GM12878 (cell line): ENCODE measurements around the gene TBC1D2B. TPM values are rescaled to one million over a fixed set of nuclear protein-coding genes. Genes with fewer than 3 reads are reported as not detected.

ENCODE experiments used
- ATAC-seq: fragments of 200-7000 bp; cut with Tn5 transposase; 3 replicates; pipeline ENCODE4 v1.9.1; 2020; ENCODE audit warnings: mild to moderate bottlenecking, moderate library complexity
- BruUV-seq: library from RNA; stranded (reverse); fragments of 400-500 nt; replicated peaks from 2 replicates; lab custom pipeline; 2021; lab: Mats Ljungman, UMichigan
- CTCF ChIA-PET: fragments of 300-600 bp; sonication (Branson Sonifier 250); formaldehyde crosslinking; extraction: SDS; loops from one replicate; lab custom pipeline; 2021; ENCODE audit warnings: inconsistent platforms; lab: Yijun Ruan, JAX
- POLR2A ChIA-PET: fragments of 350-600 bp; formaldehyde crosslinking; extraction: SDS; loops from one replicate; lab custom pipeline; 2021; ENCODE audit warnings: inconsistent platforms; lab: Charles Lee
- RAD21 ChIA-PET: fragments of 300-600 bp; sonication (Branson Sonifier 250); formaldehyde crosslinking; loops from one replicate; lab custom pipeline; 2023; ENCODE audit warnings: antibody characterized with exemption; ENCODE audit not compliant: unreplicated experiment; lab: Charles Lee
- SMC1A ChIA-PET: fragments of 300-600 bp; sonication (Branson Sonifier 250); formaldehyde crosslinking; loops from one replicate; lab custom pipeline; 2023; ENCODE audit not compliant: unreplicated experiment, uncharacterized antibody; lab: Charles Lee
- DNase-seq: peaks from one replicate; pipeline ENCODE4 v3.0.0-alpha.2; 2011; ENCODE audit warnings: low read depth, low spot score
- FAIRE-seq: peaks from 3 replicates; lab custom pipeline; 2011; peaks lifted over from hg19 to GRCh38; lab: Jason Lieb, UNC
- H2AFZ ChIP-seq: 2 replicates; pipeline ENCODE4 v1.6.0; 2011; ENCODE audit warnings: low read depth, low read length, control low read depth; ENCODE audit not compliant: control insufficient read depth
- H3K27ac ChIP-seq: 2 replicates; pipeline ENCODE4 v1.5.1; 2011; ENCODE audit warnings: control low read depth; ENCODE audit not compliant: control insufficient read depth, insufficient read depth
- H3K27me3 ChIP-seq, 2 experiments: replicated peaks in 1 of 2; 2 replicates each; pipeline versions ENCODE4 v1.6.0 to v1.6.1; 2011; ENCODE audit warnings: low read length in 1 of 2; ENCODE audit not compliant: control insufficient read depth in 2 of 2, insufficient read depth in 2 of 2
- H3K36me3 ChIP-seq, 2 experiments: 2 replicates each; pipeline ENCODE4 v1.5.1; 2011; ENCODE audit warnings: low read length in 1 of 2; ENCODE audit not compliant: control insufficient read depth in 2 of 2, insufficient read depth in 2 of 2
- H3K4me1 ChIP-seq: 2 replicates; pipeline ENCODE4 v1.6.1; 2011; ENCODE audit warnings: mild to moderate bottlenecking, low read length, moderate library complexity, mixed read lengths; ENCODE audit not compliant: control insufficient read depth, insufficient read depth
- H3K4me2 ChIP-seq: 2 replicates; pipeline ENCODE4 v1.6.0; 2011; ENCODE audit warnings: control low read depth; ENCODE audit not compliant: control insufficient read depth, insufficient read depth
- H3K4me3 ChIP-seq: fragments of 200-600 bp; sonication (generic); 2 replicates; pipeline ENCODE4 v1.5.1; 2016
- H3K79me2 ChIP-seq: 2 replicates; pipeline ENCODE4 v1.6.0; 2011; ENCODE audit warnings: low read length; ENCODE audit not compliant: control insufficient read depth, insufficient read depth
- H3K9ac ChIP-seq: 2 replicates; pipeline ENCODE4 v1.8.0; 2011; ENCODE audit warnings: low read length, control low read depth, mixed read lengths; ENCODE audit not compliant: control insufficient read depth, insufficient read depth
- H3K9me3 ChIP-seq: replicated peaks from 3 replicates; pipeline ENCODE4 v1.5.1; 2011; ENCODE audit warnings: mild to moderate bottlenecking, low read length; ENCODE audit not compliant: control insufficient read depth, insufficient read depth
- H4K20me1 ChIP-seq: 2 replicates; pipeline ENCODE4 v1.6.0; 2011; ENCODE audit not compliant: control insufficient read depth, insufficient read depth
- JUNB ChIP-seq: IDR thresholded peaks from 2 replicates; pipeline ENCODE4 v1.6.1; 2016; ENCODE audit warnings: antibody characterized with exemption, mild to moderate bottlenecking
- MYC ChIP-seq: IDR thresholded peaks from 2 replicates; pipeline ENCODE4 v1.6.1; 2011; ENCODE audit warnings: mild to moderate bottlenecking, low read length, moderate library complexity, inconsistent platforms; ENCODE audit not compliant: insufficient read depth, insufficient replicate concordance, insufficient read length, severe bottlenecking
- NFYA ChIP-seq: IDR thresholded peaks from 2 replicates; pipeline ENCODE4 v1.6.1; 2011; ENCODE audit warnings: low read depth, mild to moderate bottlenecking, low read length, improper control_type of control experiment, borderline replicate concordance
- NR2F1 ChIP-seq: fragments of 450-650 bp; conservative IDR thresholded peaks from 2 replicates; pipeline ENCODE4 v1.6.1; 2017; ENCODE audit warnings: mild to moderate bottlenecking
- NRF1 ChIP-seq: conservative IDR thresholded peaks from 2 replicates; pipeline ENCODE4 v1.6.1; 2011; ENCODE audit warnings: mild to moderate bottlenecking, low read depth, low read length, improper control_type of control experiment
- PAX8 ChIP-seq: fragments of 450-650 bp; IDR thresholded peaks from 2 replicates; pipeline ENCODE4 v1.6.1; 2017; ENCODE audit warnings: mild to moderate bottlenecking, moderate library complexity
- RAD51 ChIP-seq: fragments of 450-650 bp; IDR thresholded peaks from 2 replicates; pipeline ENCODE4 v1.6.1; 2016; ENCODE audit warnings: moderate library complexity, mild to moderate bottlenecking, inconsistent platforms
- RFX5 ChIP-seq: IDR thresholded peaks from 2 replicates; pipeline ENCODE4 v1.6.1; 2011; ENCODE audit warnings: low read depth, low read length, improper control_type of control experiment
- SRF ChIP-seq, 2 experiments: IDR thresholded peaks; 2 replicates each; pipeline ENCODE4 v1.6.1; 2011; ENCODE audit warnings: low read depth in 2 of 2, low read length in 2 of 2, mild to moderate bottlenecking in 1 of 2, moderate library complexity in 1 of 2
- TARDBP ChIP-seq: IDR thresholded peaks from 2 replicates; pipeline ENCODE4 v1.6.1; 2016; ENCODE audit warnings: borderline replicate concordance
- WGBS: methylation state at CpG from one replicate; pipeline ENCODE4 v1.1.6; 2016; ENCODE audit warnings: low lambda C conversion rate; ENCODE audit not compliant: insufficient replicate concordance, insufficient coverage; ENCODE audit errors: missing lambda C conversion rate; 5-methylcytosine and 5-hydroxymethylcytosine counted together
- in situ Hi-C: fragments of 300-500 bp; cut with MboI; formaldehyde crosslinking; loops from 9 replicates; pipeline ENCODE4 v1.14.3; 2018; ENCODE audit warnings: mixed read lengths
- intact Hi-C: fragments of 100-400 bp; cut with micrococcal nuclease; formaldehyde crosslinking; loops from one replicate; pipeline ENCODE4 v1.14.2; 2022; ENCODE audit not compliant: unreplicated experiment
- polyA plus RNA-seq, 11 experiments: library from polyadenylated mRNA; depleted of rRNA in 4 of 11; unstranded in 6 of 11; stranded (reverse) in 5 of 11; fragments of >200 nt; fragmentation: Nextera tagmentation in 4 of 11; fragmentation: Illumina TruSeq in 1 of 11; extraction: Ambion mirVana in 4 of 11; extraction: Trizol in 1 of 11; gene quantifications; 1 replicate in 1 of 11; 2 replicates in 10 of 11; pipeline versions ENCODE4 v1.2.1 to v1.2.3, GENCODE V29; 2011 to 2016; ENCODE audit warnings: inconsistent platforms in 2 of 11, missing spikeins in 2 of 11, low read depth in 1 of 11
- total RNA-seq, 4 experiments: library from RNA; depleted of rRNA in 3 of 4; stranded (reverse); fragments of >200 nt in 3 of 4; fragmentation: Illumina TruSeq in 1 of 4; extraction: Trizol in 1 of 4; gene quantifications; 2 replicates each; pipeline versions ENCODE4 v1.2.1 to v1.2.3, GENCODE V29; 2013 to 2021
- TF ChIP-seq, protein P1 (sequence below), 3 experiments: IDR thresholded peaks in 2 of 3; conservative IDR thresholded peaks in 1 of 3; 2 replicates each; pipeline ENCODE4 v1.5.1; 2011; ENCODE audit warnings: low read depth in 3 of 3, low read length in 3 of 3, mild to moderate bottlenecking in 3 of 3, control low read depth in 2 of 3, moderate library complexity in 2 of 3, inconsistent platforms in 1 of 3, mixed read lengths in 1 of 3; ENCODE audit not compliant: control insufficient read depth in 2 of 3, insufficient read depth in 1 of 3; ENCODE audit errors: extremely low read depth in 1 of 3
- TF ChIP-seq, protein P2 (sequence below): fragments of 450-650 bp; IDR thresholded peaks from 2 replicates; pipeline ENCODE4 v1.6.1; 2016; ENCODE audit warnings: mild to moderate bottlenecking, moderate library complexity, borderline replicate concordance
- TF ChIP-seq, protein P3 (sequence below): IDR thresholded peaks from 2 replicates; pipeline ENCODE4 v1.6.1; 2012; ENCODE audit warnings: low read depth, low read length, improper control_type of control experiment

Gene TBC1D2B
- total and polyA plus RNA-seq, 10 of the 15 experiments (the other 5 are each of a cell fraction or from before 2014, with no cell fraction given) = 1.3 to 53.4 (median 19.4) TPM

DNA sequence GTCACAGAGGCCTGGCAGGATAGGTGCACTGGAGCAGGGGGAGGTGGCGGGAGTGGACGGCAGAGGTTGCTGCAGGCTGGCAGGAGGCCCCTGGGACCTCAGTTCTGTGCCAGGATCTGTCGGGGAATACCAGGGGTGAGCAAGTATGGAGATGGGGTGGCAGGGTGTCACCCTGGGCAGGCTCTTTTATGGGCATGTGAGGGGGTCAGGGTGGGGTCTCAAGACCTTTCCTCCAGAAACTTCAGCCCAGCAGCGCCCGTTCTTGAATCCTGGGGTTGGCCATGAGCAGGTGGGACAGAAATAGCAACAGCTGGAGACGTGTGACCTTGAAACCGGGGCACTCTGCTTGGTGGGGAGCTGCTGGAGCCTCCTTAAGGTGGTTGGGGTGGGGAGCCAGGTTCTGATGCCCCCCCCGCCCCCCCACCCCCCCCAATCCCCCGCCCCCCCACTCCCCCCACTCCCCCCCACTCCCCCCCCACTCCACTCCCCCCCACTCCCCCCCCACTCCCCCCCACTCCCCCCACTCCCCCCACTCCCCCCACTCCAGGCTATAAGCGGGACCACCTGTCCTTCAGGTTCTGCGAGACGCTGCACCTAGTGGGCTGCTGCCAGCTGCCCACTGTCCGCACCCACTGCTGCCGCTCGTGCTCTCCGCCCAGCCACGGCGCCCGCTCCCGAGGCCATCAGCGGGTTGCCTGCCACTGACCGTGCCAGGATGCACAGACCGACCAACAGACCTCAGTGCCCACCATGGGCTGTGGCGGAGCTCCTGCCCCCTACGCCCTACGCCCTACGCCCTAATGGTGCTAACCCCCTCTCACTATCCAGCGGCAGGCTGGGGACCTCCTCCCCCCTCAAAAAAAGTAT is 84.9 kb downstream of the TBC1D2B start:
- intact Hi-C loops (no loop called here), in situ Hi-C loops (no loop called here)
- ChIA-PET POLR2A (no interaction called here), SMC1A (interaction anchor here (1.1 kb wide), 1 partner anchor 42 kb away, joined by 3 read pairs; no protein-coding TSS in a partner anchor), CTCF (interaction anchor here (1.7 to 2.0 kb wide), 2 partner anchors 33 to 116 kb away, joined by 8 read pairs; no protein-coding TSS in a partner anchor), RAD21 (no interaction called here)
- DNase-seq (peak; percentile 74), ATAC-seq (no peak), FAIRE-seq (no peak)
- Histone ChIP-seq H3K79me2 (no peaks in the 10 kb centered on the region), H3K27ac (no peak overlapping the region), H3K36me3 (no peaks in the 10 kb centered on the region; a peak in 2 of 4 replicates), H3K9me3 (no peaks in the 10 kb centered on the region), H4K20me1 (no peaks in the 10 kb centered on the region), H3K4me1 (peaks cover 27% of the 10 kb centered on the region), H3K4me3 (no peak overlapping the region), H3K27me3 (no peaks in the 10 kb centered on the region), H3K9ac (no peak overlapping the region), H3K4me2 (no peak overlapping the region), H2AFZ (no peak overlapping the region)
- WGBS = 91% methylated on average over 24 of the region's 28 CpGs
- BruUV-seq = no TSS peak
- no peak for TF ChIP-seq NRF1
- TF ChIP-seq, protein P1, sequence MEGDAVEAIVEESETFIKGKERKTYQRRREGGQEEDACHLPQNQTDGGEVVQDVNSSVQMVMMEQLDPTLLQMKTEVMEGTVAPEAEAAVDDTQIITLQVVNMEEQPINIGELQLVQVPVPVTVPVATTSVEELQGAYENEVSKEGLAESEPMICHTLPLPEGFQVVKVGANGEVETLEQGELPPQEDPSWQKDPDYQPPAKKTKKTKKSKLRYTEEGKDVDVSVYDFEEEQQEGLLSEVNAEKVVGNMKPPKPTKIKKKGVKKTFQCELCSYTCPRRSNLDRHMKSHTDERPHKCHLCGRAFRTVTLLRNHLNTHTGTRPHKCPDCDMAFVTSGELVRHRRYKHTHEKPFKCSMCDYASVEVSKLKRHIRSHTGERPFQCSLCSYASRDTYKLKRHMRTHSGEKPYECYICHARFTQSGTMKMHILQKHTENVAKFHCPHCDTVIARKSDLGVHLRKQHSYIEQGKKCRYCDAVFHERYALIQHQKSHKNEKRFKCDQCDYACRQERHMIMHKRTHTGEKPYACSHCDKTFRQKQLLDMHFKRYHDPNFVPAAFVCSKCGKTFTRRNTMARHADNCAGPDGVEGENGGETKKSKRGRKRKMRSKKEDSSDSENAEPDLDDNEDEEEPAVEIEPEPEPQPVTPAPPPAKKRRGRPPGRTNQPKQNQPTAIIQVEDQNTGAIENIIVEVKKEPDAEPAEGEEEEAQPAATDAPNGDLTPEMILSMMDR (IDR thresholded peaks at IDR 0.05 in 2 of 3, conservative IDR thresholded peaks at IDR 0.05 in 1 of 3; ENCODE audit: control insufficient read depth in 2 of 3, extremely low read depth in 1 of 3, insufficient read depth in 1 of 3, low read depth in 3 of 3, low read length in 3 of 3) = no peak
- no peak for TF ChIP-seq RFX5
- TF ChIP-seq SRF (IDR thresholded peaks at IDR 0.05; ENCODE audit: low read depth in 2 of 2, low read length in 2 of 2) = no peak
- TF ChIP-seq JUNB = no peak
- no peak for TF ChIP-seq RAD51
- TF ChIP-seq, protein P2, sequence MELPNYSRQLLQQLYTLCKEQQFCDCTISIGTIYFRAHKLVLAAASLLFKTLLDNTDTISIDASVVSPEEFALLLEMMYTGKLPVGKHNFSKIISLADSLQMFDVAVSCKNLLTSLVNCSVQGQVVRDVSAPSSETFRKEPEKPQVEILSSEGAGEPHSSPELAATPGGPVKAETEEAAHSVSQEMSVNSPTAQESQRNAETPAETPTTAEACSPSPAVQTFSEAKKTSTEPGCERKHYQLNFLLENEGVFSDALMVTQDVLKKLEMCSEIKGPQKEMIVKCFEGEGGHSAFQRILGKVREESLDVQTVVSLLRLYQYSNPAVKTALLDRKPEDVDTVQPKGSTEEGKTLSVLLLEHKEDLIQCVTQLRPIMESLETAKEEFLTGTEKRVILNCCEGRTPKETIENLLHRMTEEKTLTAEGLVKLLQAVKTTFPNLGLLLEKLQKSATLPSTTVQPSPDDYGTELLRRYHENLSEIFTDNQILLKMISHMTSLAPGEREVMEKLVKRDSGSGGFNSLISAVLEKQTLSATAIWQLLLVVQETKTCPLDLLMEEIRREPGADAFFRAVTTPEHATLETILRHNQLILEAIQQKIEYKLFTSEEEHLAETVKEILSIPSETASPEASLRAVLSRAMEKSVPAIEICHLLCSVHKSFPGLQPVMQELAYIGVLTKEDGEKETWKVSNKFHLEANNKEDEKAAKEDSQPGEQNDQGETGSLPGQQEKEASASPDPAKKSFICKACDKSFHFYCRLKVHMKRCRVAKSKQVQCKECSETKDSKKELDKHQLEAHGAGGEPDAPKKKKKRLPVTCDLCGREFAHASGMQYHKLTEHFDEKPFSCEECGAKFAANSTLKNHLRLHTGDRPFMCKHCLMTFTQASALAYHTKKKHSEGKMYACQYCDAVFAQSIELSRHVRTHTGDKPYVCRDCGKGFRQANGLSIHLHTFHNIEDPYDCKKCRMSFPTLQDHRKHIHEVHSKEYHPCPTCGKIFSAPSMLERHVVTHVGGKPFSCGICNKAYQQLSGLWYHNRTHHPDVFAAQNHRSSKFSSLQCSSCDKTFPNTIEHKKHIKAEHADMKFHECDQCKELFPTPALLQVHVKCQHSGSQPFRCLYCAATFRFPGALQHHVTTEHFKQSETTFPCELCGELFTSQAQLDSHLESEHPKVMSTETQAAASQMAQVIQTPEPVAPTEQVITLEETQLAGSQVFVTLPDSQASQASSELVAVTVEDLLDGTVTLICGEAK = no peak
- no peak for TF ChIP-seq TARDBP
- TF ChIP-seq, protein P3, sequence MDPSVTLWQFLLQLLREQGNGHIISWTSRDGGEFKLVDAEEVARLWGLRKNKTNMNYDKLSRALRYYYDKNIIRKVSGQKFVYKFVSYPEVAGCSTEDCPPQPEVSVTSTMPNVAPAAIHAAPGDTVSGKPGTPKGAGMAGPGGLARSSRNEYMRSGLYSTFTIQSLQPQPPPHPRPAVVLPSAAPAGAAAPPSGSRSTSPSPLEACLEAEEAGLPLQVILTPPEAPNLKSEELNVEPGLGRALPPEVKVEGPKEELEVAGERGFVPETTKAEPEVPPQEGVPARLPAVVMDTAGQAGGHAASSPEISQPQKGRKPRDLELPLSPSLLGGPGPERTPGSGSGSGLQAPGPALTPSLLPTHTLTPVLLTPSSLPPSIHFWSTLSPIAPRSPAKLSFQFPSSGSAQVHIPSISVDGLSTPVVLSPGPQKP = no peak
- TF ChIP-seq NFYA = no peak
- TF ChIP-seq PAX8 = no peak
- TF ChIP-seq MYC = no peak
- no peak for TF ChIP-seq NR2F1
